PC-9 (cell line): ENCODE results near the gene GAL. TPM values are rescaled to one million over a fixed set of nuclear protein-coding genes. Genes with fewer than 3 reads are reported as not detected.

ENCODE experiments used
- BruUV-seq: library from RNA; stranded (reverse); fragments of 400-500 nt; replicated peaks from 2 replicates; lab custom pipeline; 2021; lab: Mats Ljungman, UMichigan
- CTCF ChIA-PET: fragments of 300-600 bp; sonication (Branson Sonifier 250); formaldehyde crosslinking; loops from one replicate; lab custom pipeline; 2022; ENCODE audit warnings: antibody characterized with exemption; lab: Charles Lee
- POLR2A ChIA-PET: fragments of 300-600 bp; sonication (Branson Sonifier 250); formaldehyde crosslinking; loops from one replicate; lab custom pipeline; 2022; ENCODE audit warnings: antibody characterized with exemption; ENCODE audit not compliant: unreplicated experiment; lab: Charles Lee
- DNase-seq, 2 experiments: peaks; one replicate each; pipeline versions ENCODE4 v3.0.0 to v3.0.0-alpha.2; 2015 to 2022; ENCODE audit warnings: mixed read lengths in 1 of 2
- H2AFZ ChIP-seq: fragments of 200-600 bp; sonication (generic); 2 replicates; pipeline ENCODE4 v1.8.1; 2017; ENCODE audit warnings: antibody characterized with exemption
- H3F3A ChIP-seq: fragments of 200-600 bp; sonication (generic); 2 replicates; pipeline ENCODE4 v1.8.1; 2017; ENCODE audit warnings: antibody characterized with exemption, mild to moderate bottlenecking, low read depth; ENCODE audit not compliant: insufficient read depth
- H3K27ac ChIP-seq: fragments of 200-600 bp; sonication (generic); 2 replicates; pipeline ENCODE4 v1.6.1; 2016; ENCODE audit warnings: mixed run types
- H3K27me3 ChIP-seq: fragments of 200-600 bp; sonication (generic); 2 replicates; pipeline ENCODE4 v1.6.1; 2016; ENCODE audit warnings: low read depth, mixed run types; ENCODE audit not compliant: insufficient read depth
- H3K36me3 ChIP-seq: fragments of 200-600 bp; sonication (generic); 2 replicates; pipeline ENCODE4 v1.6.1; 2016; ENCODE audit warnings: low read depth, mixed run types
- H3K4me1 ChIP-seq: fragments of 200-600 bp; sonication (generic); replicated peaks from 2 replicates; pipeline ENCODE4 v1.6.1; 2016; ENCODE audit warnings: mixed run types; ENCODE audit not compliant: insufficient read depth
- H3K4me2 ChIP-seq: fragments of 200-600 bp; sonication (generic); 2 replicates; pipeline ENCODE4 v1.6.1; 2017; ENCODE audit warnings: mixed run types
- H3K4me3 ChIP-seq: fragments of 200-600 bp; sonication (generic); 2 replicates; pipeline ENCODE4 v1.6.1; 2016; ENCODE audit warnings: mixed run types
- H3K79me2 ChIP-seq: fragments of 200-600 bp; sonication (generic); 2 replicates; pipeline ENCODE4 v1.6.1; 2017; ENCODE audit warnings: low read depth, mixed run types
- H3K9me2 ChIP-seq: fragments of 200-600 bp; sonication (generic); 2 replicates; pipeline ENCODE4 v1.8.1; 2017; ENCODE audit warnings: mild to moderate bottlenecking; ENCODE audit not compliant: insufficient read depth
- H3K9me3 ChIP-seq: fragments of 200-600 bp; sonication (generic); 2 replicates; pipeline ENCODE4 v1.8.1; 2016; ENCODE audit warnings: low read depth; ENCODE audit not compliant: insufficient read depth
- H4K20me1 ChIP-seq: fragments of 200-600 bp; sonication (generic); 2 replicates; pipeline ENCODE4 v1.8.1; 2017; ENCODE audit not compliant: insufficient read depth
- CTCF ChIP-seq: fragments of 200-600 bp; sonication (generic); conservative IDR thresholded peaks from 2 replicates; pipeline ENCODE4 v1.6.1; 2017; ENCODE audit warnings: mixed run types, antibody characterized with exemption, mild to moderate bottlenecking, moderate library complexity
- EZH2 ChIP-seq: fragments of 200-600 bp; sonication (generic); IDR thresholded peaks from 2 replicates; pipeline ENCODE4 v1.8.0; 2017; ENCODE audit warnings: antibody characterized with exemption, low read depth
- intact Hi-C: fragments of 100-400 bp; cut with micrococcal nuclease; formaldehyde crosslinking; loops from one replicate; pipeline ENCODE4 v1.10.0; 2022; ENCODE audit not compliant: unreplicated experiment
- total RNA-seq: library from RNA; stranded (reverse); gene quantifications from 2 replicates; pipeline ENCODE4 v1.2.3, GENCODE V29; 2021

GAL gene
- total RNA-seq, 1 experiment from 2014 or later, result 12.8 TPM

GRCh38 chr11:68711114-68711513 lies 26.8 kb downstream of the GAL start:
- H3K79me2 ChIP-seq, result no peaks in the 10 kb centered on the region
- H3K9me2 ChIP-seq, result no peaks in the 10 kb centered on the region
- no peaks in the 10 kb centered on the region for H3K9me3 ChIP-seq
- intact Hi-C loops, result no loop called here
- BruUV-seq, result no TSS peak
- ChIA-PET POLR2A (no interaction called here), CTCF (no interaction called here)
- H3K36me3 ChIP-seq, result no peaks in the 10 kb centered on the region
- no peak overlapping the region for H3K4me2 ChIP-seq
- no peak overlapping the region for H3K4me3 ChIP-seq
- H3K27ac ChIP-seq, result no peak overlapping the region
- TF ChIP-seq CTCF, result no peak
- no peak for TF ChIP-seq EZH2
- no peak overlapping the region for H2AFZ ChIP-seq
- H4K20me1 ChIP-seq, result no peaks in the 10 kb centered on the region
- no peak for DNase-seq
- H3K4me1 ChIP-seq, result no peaks in the 10 kb centered on the region
- H3K27me3 ChIP-seq, result peaks cover 46% of the 10 kb centered on the region
- H3F3A ChIP-seq, result no peaks in the 10 kb centered on the region

GRCh38 chr11:68714060-68714856 lies 29.9 kb downstream of the GAL start:
- no peaks in the 10 kb centered on the region; the same call in 1 of the 2 replicates for H3K9me3 ChIP-seq
- TF ChIP-seq EZH2, result no peak
- TF ChIP-seq CTCF, result no peak
- H2AFZ ChIP-seq, result no peak overlapping the region
- no peak overlapping the region for H3K4me2 ChIP-seq
- H3K4me3 ChIP-seq, result no peak overlapping the region
- intact Hi-C loops, result no loop called here
- H3K79me2 ChIP-seq, result no peaks in the 10 kb centered on the region
- H4K20me1 ChIP-seq, result no peaks in the 10 kb centered on the region
- ChIA-PET CTCF (no interaction called here), POLR2A (no interaction called here)
- H3F3A ChIP-seq, result no peaks in the 10 kb centered on the region
- no peak for DNase-seq
- H3K27ac ChIP-seq, result no peak overlapping the region
- H3K9me2 ChIP-seq, result no peaks in the 10 kb centered on the region
- no TSS peak for BruUV-seq
- H3K27me3 ChIP-seq, result peaks cover 41% of the 10 kb centered on the region
- no peaks in the 10 kb centered on the region for H3K36me3 ChIP-seq
- H3K4me1 ChIP-seq, result no peaks in the 10 kb centered on the region

- CTCF ChIA-PET, result no interaction called here
- no peak overlapping the region for H3K4me2 ChIP-seq
- H3K4me3 ChIP-seq, result no peak overlapping the region
- no TSS peak for BruUV-seq
- H3K9me2 ChIP-seq, result no peaks in the 10 kb centered on the region
- H3K79me2 ChIP-seq, result no peaks in the 10 kb centered on the region
- no peak for TF ChIP-seq EZH2
- TF ChIP-seq CTCF, result no peak
- H4K20me1 ChIP-seq, result no peaks in the 10 kb centered on the region
- peaks cover 5% of the 10 kb centered on the region for H3K9me3 ChIP-seq
- DNase-seq, result no peak
- no peaks in the 10 kb centered on the region for H3K36me3 ChIP-seq
- intact Hi-C loops, result no loop called here
- peaks cover 41% of the 10 kb centered on the region for H3K27me3 ChIP-seq
- POLR2A ChIA-PET, result no interaction called here
- no peaks in the 10 kb centered on the region for H3K4me1 ChIP-seq
- no peak overlapping the region for H3K27ac ChIP-seq
- no peak overlapping the region for H2AFZ ChIP-seq
- H3F3A ChIP-seq, result no peaks in the 10 kb centered on the region
These were observed 31.2 kb downstream of the GAL start for GRCh38 chr11:68715456-68716122.
